ENCODE data around the gene C19orf67.

C19orf67 gene

GRCh38 chr19:14059652-14060155, 25.9 kb downstream of the C19orf67 start:
- no peak overlapping the region for H3K27ac ChIP-seq
- CTCF ChIA-PET = interaction anchor here (0.6 to 3.0 kb wide), 14 partner anchors 9 to 191 kb away, joined by 3 to 22 read pairs (median 4); partner anchors contain the start of gene MISP3

GRCh38 chr19:14059093-14059480, 26.5 kb downstream of the C19orf67 start:
- no peak overlapping the region for H3K27ac ChIP-seq
- ChIA-PET CTCF (interaction anchor here (0.6 to 3.0 kb wide), 18 partner anchors 8 to 473 kb away, joined by 3 to 22 read pairs (median 4); partner anchors contain the start of genes IL27RA and MISP3), POLR2A (ENCODE audit: low non-redundant PET) (no interaction called here)
- DNase-seq (ENCODE audit: low spot score) = no peak
- peak; percentile 78 for TF ChIP-seq CTCF (conservative IDR thresholded peaks at IDR 0.05; ENCODE audit: low read depth)

More at GRCh38 chr19:14059652-14060155, 25.9 kb downstream of the C19orf67 start:
- no peak for DNase-seq (ENCODE audit: low spot score)
- POLR2A ChIA-PET (ENCODE audit: low non-redundant PET) = no interaction called here
- TF ChIP-seq CTCF (conservative IDR thresholded peaks at IDR 0.05; ENCODE audit: low read depth) = no peak

GRCh38 chr19:14058182-14059092, 27.1 kb downstream of the C19orf67 start:
- no peak for TF ChIP-seq CTCF (conservative IDR thresholded peaks at IDR 0.05; ENCODE audit: low read depth)
- no peak for DNase-seq (ENCODE audit: low spot score)
- ChIA-PET POLR2A (ENCODE audit: low non-redundant PET) (no interaction called here), CTCF (interaction anchor here (0.6 to 3.0 kb wide), 17 partner anchors 8 to 474 kb away, joined by 3 to 22 read pairs (median 4); partner anchors contain the start of genes IL27RA and MISP3)
- H3K27ac ChIP-seq = no peak overlapping the region

- POLR2A ChIA-PET (ENCODE audit: low non-redundant PET) = no interaction called here
- no peak for DNase-seq (ENCODE audit: low spot score)
- H3K27ac ChIP-seq = no peak overlapping the region
- CTCF ChIA-PET = interaction anchor here (0.6 to 1.4 kb wide), 6 partner anchors 9 to 365 kb away, joined by 3 to 6 read pairs (median 4); no protein-coding TSS in a partner anchor
- no peak for TF ChIP-seq CTCF (conservative IDR thresholded peaks at IDR 0.05; ENCODE audit: low read depth)
Measured at GRCh38 chr19:14056741-14057356, 28.7 kb downstream of the C19orf67 start.

- CTCF ChIA-PET = interaction anchor here (0.6 kb wide), 1 partner anchor 9 kb away, joined by 3 read pairs; no protein-coding TSS in a partner anchor
Measured at GRCh38 chr19:14056069-14056666, 29.4 kb downstream of the C19orf67 start.

More at GRCh38 chr19:14056069-14056666, 29.4 kb downstream of the C19orf67 start:
- no peak for DNase-seq (ENCODE audit: low spot score)
- no peak for TF ChIP-seq CTCF (conservative IDR thresholded peaks at IDR 0.05; ENCODE audit: low read depth)
- POLR2A ChIA-PET (ENCODE audit: low non-redundant PET) = no interaction called here
- H3K27ac ChIP-seq = no peak overlapping the region
